Left lung (tissue), 10 donors: Measurements from ENCODE around the gene PIEZO2. TPM values are rescaled to one million over a fixed set of nuclear protein-coding genes. Genes with fewer than 3 reads are reported as not detected.

Experiments
- ATAC-seq: fragments of 200-7000 bp; cut with Tn5 transposase; one replicate; pipeline ENCODE4 v1.9.1; 2020; ENCODE audit warnings: moderate library complexity
- DNase-seq, 4 donors: peaks; one replicate each; pipeline ENCODE4 v3.0.0-alpha.2; 2013 to 2020
- H3K27ac ChIP-seq, 2 donors: fragments of 200-600 bp; sonication (generic) in 1 of 2; one replicate each; pipeline versions ENCODE4 v1.5.0 to v1.8.0; 2020 to 2021
- H3K27me3 ChIP-seq, 2 donors: fragments of 200-600 bp; sonication (generic) in 1 of 2; one replicate each; pipeline versions ENCODE4 v1.5.0 to v1.8.0; 2020 to 2021
- H3K36me3 ChIP-seq, 2 donors: fragments of 200-600 bp; sonication (generic) in 1 of 2; one replicate each; pipeline versions ENCODE4 v1.5.0 to v1.8.0; 2020 to 2021
- H3K4me1 ChIP-seq, 2 donors: fragments of 200-600 bp; one replicate each; pipeline ENCODE4 v1.8.0; 2021
- H3K4me3 ChIP-seq, 2 donors: fragments of 200-600 bp; sonication (generic) in 1 of 2; one replicate each; pipeline versions ENCODE4 v1.5.0 to v1.8.0; 2020 to 2021; ENCODE audit warnings: mild to moderate bottlenecking in 1 of 2
- H3K9me3 ChIP-seq, 2 donors: fragments of 200-600 bp; sonication (generic) in 1 of 2; one replicate each; pipeline versions ENCODE4 v1.5.0 to v1.8.0; 2020 to 2021
- intact Hi-C, 2 donors: fragments of 100-400 bp; cut with DNase I; formaldehyde crosslinking; loops; one replicate each; pipeline versions ENCODE4 v1.11.2 to v1.14.2; 2022
- polyA plus RNA-seq, 6 donors: library from polyadenylated mRNA; unstranded; fragments of 120-200 nt; gene quantifications; one replicate each; pipeline ENCODE4 v1.2.1, GENCODE V29; 2013; ENCODE audit not compliant: insufficient read length in 6 of 6
- total RNA-seq, 2 donors: library from RNA; stranded (reverse); fragmentation: NEBNext Ultra II Directional; extraction: Animal tissue kit (Norgen Biotek cat#: 25700); gene quantifications; one replicate each; pipeline ENCODE4 v1.2.1, GENCODE V29; 2021
- TF ChIP-seq, protein P1 (sequence below), 2 donors: fragments of 200-600 bp; sonication (generic) in 1 of 2; IDR thresholded peaks; one replicate each; pipeline versions ENCODE4 v1.5.0 to v1.8.0; 2021; ENCODE audit warnings: antibody characterized with exemption in 2 of 2
- donor health status: DM: no; HTN: yes; CAD: no.
- donor health status: DM: no; HTN: no; CAD: no.

Gene PIEZO2
- total and polyA plus RNA-seq, 8 donors, result 40.3 to 270 (median 233) TPM

DNA sequence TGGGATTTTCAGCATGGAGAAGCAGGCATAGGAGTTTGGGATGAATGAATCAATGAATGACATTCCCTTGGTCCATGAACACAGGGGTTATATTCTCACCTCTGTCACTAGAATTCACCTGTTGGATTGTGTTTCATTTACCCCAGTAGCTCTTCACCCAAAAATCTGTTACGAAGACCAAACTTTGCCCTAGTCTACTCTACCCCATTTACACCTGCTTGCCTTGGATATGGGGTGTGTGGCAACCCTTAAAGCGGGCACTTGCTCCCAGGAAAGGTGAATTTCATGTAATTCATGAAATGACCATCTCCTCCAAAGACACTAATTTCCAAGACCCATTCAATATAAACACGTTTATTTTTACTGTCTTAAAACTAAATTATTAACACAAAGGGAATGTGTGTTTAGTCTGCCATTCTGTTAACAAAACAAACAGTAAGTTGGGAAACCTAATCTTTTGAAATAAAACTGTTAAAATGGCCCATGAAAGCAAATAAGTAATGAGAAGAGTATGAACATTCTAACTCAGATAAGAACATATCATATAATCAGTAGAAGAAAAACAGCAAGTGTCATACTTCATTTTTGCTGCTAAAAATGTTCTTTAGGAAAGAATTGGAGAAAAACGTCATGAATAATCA is 355.5 kb downstream of the PIEZO2 start:
- no peak overlapping the region for H3K27ac ChIP-seq
- TF ChIP-seq, protein P1, sequence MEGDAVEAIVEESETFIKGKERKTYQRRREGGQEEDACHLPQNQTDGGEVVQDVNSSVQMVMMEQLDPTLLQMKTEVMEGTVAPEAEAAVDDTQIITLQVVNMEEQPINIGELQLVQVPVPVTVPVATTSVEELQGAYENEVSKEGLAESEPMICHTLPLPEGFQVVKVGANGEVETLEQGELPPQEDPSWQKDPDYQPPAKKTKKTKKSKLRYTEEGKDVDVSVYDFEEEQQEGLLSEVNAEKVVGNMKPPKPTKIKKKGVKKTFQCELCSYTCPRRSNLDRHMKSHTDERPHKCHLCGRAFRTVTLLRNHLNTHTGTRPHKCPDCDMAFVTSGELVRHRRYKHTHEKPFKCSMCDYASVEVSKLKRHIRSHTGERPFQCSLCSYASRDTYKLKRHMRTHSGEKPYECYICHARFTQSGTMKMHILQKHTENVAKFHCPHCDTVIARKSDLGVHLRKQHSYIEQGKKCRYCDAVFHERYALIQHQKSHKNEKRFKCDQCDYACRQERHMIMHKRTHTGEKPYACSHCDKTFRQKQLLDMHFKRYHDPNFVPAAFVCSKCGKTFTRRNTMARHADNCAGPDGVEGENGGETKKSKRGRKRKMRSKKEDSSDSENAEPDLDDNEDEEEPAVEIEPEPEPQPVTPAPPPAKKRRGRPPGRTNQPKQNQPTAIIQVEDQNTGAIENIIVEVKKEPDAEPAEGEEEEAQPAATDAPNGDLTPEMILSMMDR (IDR thresholded peaks at IDR 0.05), result no peak
- intact Hi-C loops, result no loop called here
- no peaks in the 10 kb centered on the region for H3K9me3 ChIP-seq
- H3K4me1 ChIP-seq, result peaks cover 0 to 17% of the 10 kb centered on the region in 2 donors
- no peak for ATAC-seq
- no peaks in the 10 kb centered on the region for H3K27me3 ChIP-seq
- DNase-seq, result no peak
- no peak overlapping the region for H3K4me3 ChIP-seq
- no peaks in the 10 kb centered on the region for H3K36me3 ChIP-seq

- TF ChIP-seq, protein P1 (IDR thresholded peaks at IDR 0.05), result no peak
- DNase-seq (no peak), ATAC-seq (no peak)
- Histone ChIP-seq H3K27ac (no peak overlapping the region), H3K4me1 (peaks cover 0 to 25% of the 10 kb centered on the region in 2 donors), H3K9me3 (no peaks in the 10 kb centered on the region), H3K36me3 (no peaks in the 10 kb centered on the region), H3K4me3 (no peak overlapping the region), H3K27me3 (no peaks in the 10 kb centered on the region)
- intact Hi-C loops, result no loop called here
These were observed 357.2 kb downstream of the PIEZO2 start for GRCh38 chr18:10792181-10792580.

- ATAC-seq (no peak), DNase-seq (no peak)
- intact Hi-C loops, result no loop called here
- Histone ChIP-seq H3K36me3 (no peaks in the 10 kb centered on the region), H3K27me3 (no peaks in the 10 kb centered on the region), H3K9me3 (no peaks in the 10 kb centered on the region), H3K4me3 (no peak overlapping the region), H3K4me1 (peaks cover 0 to 26% of the 10 kb centered on the region in 2 donors), H3K27ac (no peak overlapping the region)
- TF ChIP-seq, protein P1 (IDR thresholded peaks at IDR 0.05), result no peak
These were observed 358.1 kb downstream of the PIEZO2 start for GRCh38 chr18:10791169-10791831.

DNA sequence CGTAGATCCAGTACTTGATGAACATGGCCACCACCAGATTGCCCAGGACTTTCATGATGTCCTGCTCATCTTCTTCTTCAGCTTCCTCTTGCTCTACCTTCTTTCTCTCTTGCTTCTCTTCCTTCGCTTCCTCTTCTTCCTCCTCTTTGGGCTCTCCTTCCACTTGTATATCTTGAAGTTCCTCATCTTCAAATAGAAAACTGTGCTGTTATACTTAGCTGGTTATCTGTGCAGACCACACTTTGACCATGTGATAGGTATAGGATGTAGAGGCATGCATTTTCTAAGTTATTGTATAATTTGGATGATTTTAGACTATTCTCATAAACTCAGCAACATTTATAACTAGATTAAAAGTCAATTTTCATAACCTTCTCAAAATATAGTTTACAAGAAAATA is 360.2 kb downstream of the PIEZO2 start:
- ATAC-seq, result no peak
- no peak for DNase-seq
- TF ChIP-seq, protein P1 (IDR thresholded peaks at IDR 0.05), result no peak
- Histone ChIP-seq H3K4me1 (peaks cover 0 to 26% of the 10 kb centered on the region in 2 donors), H3K9me3 (no peaks in the 10 kb centered on the region), H3K27ac (no peak overlapping the region), H3K4me3 (no peak overlapping the region), H3K36me3 (no peaks in the 10 kb centered on the region), H3K27me3 (no peaks in the 10 kb centered on the region)
- intact Hi-C loops, result no loop called here

GRCh38 chr18:10787293-10787901 is 362.0 kb downstream of the PIEZO2 start:
- Histone ChIP-seq H3K27me3 (no peaks in the 10 kb centered on the region), H3K27ac (no peak overlapping the region), H3K4me1 (peaks cover 0 to 24% of the 10 kb centered on the region in 2 donors), H3K36me3 (no peaks in the 10 kb centered on the region), H3K4me3 (no peak overlapping the region), H3K9me3 (no peaks in the 10 kb centered on the region)
- TF ChIP-seq, protein P1 (IDR thresholded peaks at IDR 0.05), result peak; percentile 75 to 86
- ATAC-seq (peak; percentile 94), DNase-seq (peak in 3 of 4 donors; percentile 53 to 83 (median 82))
- intact Hi-C loops, result no loop called here
